Measurements from ENCODE around the gene ZNF638. TPM values are rescaled to one million over a fixed set of nuclear protein-coding genes. Genes with fewer than 3 reads are reported as not detected.
A peak's percentile ranks its signal among the peaks of the same experiment; 100 is the strongest.

The ZNF638 gene
- total and polyA plus RNA-seq, 10 of the 15 experiments (the other 5 are each of a cell fraction or from before 2014, with no cell fraction given), result 37.6 to 133 (median 64.5) TPM

- H3K27ac ChIP-seq (ENCODE audit: control insufficient read depth, insufficient read depth), result no peak overlapping the region
- no peaks in the 10 kb centered on the region for H4K20me1 ChIP-seq (ENCODE audit: control insufficient read depth, insufficient read depth)
- WGBS (ENCODE audit: insufficient coverage, insufficient replicate concordance, low lambda C conversion rate, missing lambda C conversion rate), result 99% methylated on average over 16 of the region's 16 CpGs
- no peak for DNase-seq (ENCODE audit: low read depth, low spot score)
- BruUV-seq (replicated peaks), result no TSS peak
- H3K27me3 ChIP-seq (replicated peaks in 1 of 2; ENCODE audit: control insufficient read depth in 2 of 2, insufficient read depth in 2 of 2, low read length in 1 of 2), result no peaks in the 10 kb centered on the region
- TF ChIP-seq ZBED1 (IDR thresholded peaks at IDR 0.05; ENCODE audit: borderline replicate concordance) (no peak), NR2C1 (IDR thresholded peaks at IDR 0.05) (peak; percentile 83)
- in situ Hi-C loops (cut with MboI), result no loop called here
- peaks cover 5 to 24% of the 10 kb centered on the region in 2 experiments for H3K36me3 ChIP-seq (ENCODE audit: control insufficient read depth in 2 of 2, insufficient read depth in 2 of 2, low read length in 1 of 2)
- FAIRE-seq, result no peak
- no peak overlapping the region for H3K9ac ChIP-seq (ENCODE audit: control insufficient read depth, insufficient read depth, low read length)
- SMC1A ChIA-PET (ENCODE audit: uncharacterized antibody, unreplicated experiment), result interaction anchor here (1.2 kb wide), 1 partner anchor 88 kb away, joined by 3 read pairs; no protein-coding TSS in a partner anchor
- no peak overlapping the region for H2AFZ ChIP-seq (ENCODE audit: control insufficient read depth, low read depth, low read length)
- no peaks in the 10 kb centered on the region for H3K9me3 ChIP-seq (replicated peaks; ENCODE audit: control insufficient read depth, insufficient read depth, low read length)
- CTCF ChIA-PET, result interaction anchor here (1.3 kb wide), 1 partner anchor 122 kb away, joined by 3 read pairs; no protein-coding TSS in a partner anchor
- no peaks in the 10 kb centered on the region for H3K4me1 ChIP-seq (ENCODE audit: control insufficient read depth, insufficient read depth, low read length)
- H3K4me3 ChIP-seq, result no peak overlapping the region
- intact Hi-C loops (cut with micrococcal nuclease; ENCODE audit: unreplicated experiment), result loop anchor here (10.0 kb wide), 1 partner anchor 233 kb away; no protein-coding TSS in a partner anchor
- RAD21 ChIA-PET (ENCODE audit: unreplicated experiment), result no interaction called here
- no peaks in the 10 kb centered on the region for H3K79me2 ChIP-seq (ENCODE audit: control insufficient read depth, insufficient read depth, low read length)
- H3K4me2 ChIP-seq (ENCODE audit: control insufficient read depth, insufficient read depth), result no peak overlapping the region
- POLR2A ChIA-PET, result no interaction called here
- no peak for ATAC-seq
Observed at GRCh38 chr2:71388214-71388613, 56.6 kb downstream of the ZNF638 start.

- Histone ChIP-seq H3K27ac (ENCODE audit: control insufficient read depth, insufficient read depth) (no peak overlapping the region), H3K36me3 (ENCODE audit: control insufficient read depth in 2 of 2, insufficient read depth in 2 of 2, low read length in 1 of 2) (peaks cover 5 to 30% of the 10 kb centered on the region in 2 experiments), H3K4me2 (ENCODE audit: control insufficient read depth, insufficient read depth) (no peak overlapping the region), H4K20me1 (ENCODE audit: control insufficient read depth, insufficient read depth) (no peaks in the 10 kb centered on the region), H3K9me3 (replicated peaks; ENCODE audit: control insufficient read depth, insufficient read depth, low read length) (no peaks in the 10 kb centered on the region), H3K79me2 (ENCODE audit: control insufficient read depth, insufficient read depth, low read length) (no peaks in the 10 kb centered on the region), H3K27me3 (replicated peaks in 1 of 2; ENCODE audit: control insufficient read depth in 2 of 2, insufficient read depth in 2 of 2, low read length in 1 of 2) (no peaks in the 10 kb centered on the region), H3K4me3 (no peak overlapping the region), H3K9ac (ENCODE audit: control insufficient read depth, insufficient read depth, low read length) (no peak overlapping the region), H2AFZ (ENCODE audit: control insufficient read depth, low read depth, low read length) (no peak overlapping the region), H3K4me1 (ENCODE audit: control insufficient read depth, insufficient read depth, low read length) (no peaks in the 10 kb centered on the region)
- ChIA-PET SMC1A (ENCODE audit: uncharacterized antibody, unreplicated experiment) (interaction anchor here (1.1 kb wide), 1 partner anchor 8 kb away, joined by 3 read pairs; no protein-coding TSS in a partner anchor), CTCF (interaction anchor here (0.8 to 1.3 kb wide), 2 partner anchors 90 to 121 kb away, joined by 3 read pairs; no protein-coding TSS in a partner anchor), RAD21 (ENCODE audit: unreplicated experiment) (no interaction called here), POLR2A (no interaction called here)
- in situ Hi-C loops (cut with MboI) (no loop called here), intact Hi-C loops (cut with micrococcal nuclease; ENCODE audit: unreplicated experiment) (loop anchor here (10.0 kb wide), 1 partner anchor 235 kb away; no protein-coding TSS in a partner anchor)
- over 99% methylated on average over 12 of the region's 12 CpGs for WGBS (ENCODE audit: insufficient coverage, insufficient replicate concordance, low lambda C conversion rate, missing lambda C conversion rate)
- DNase-seq (ENCODE audit: low read depth, low spot score), result no peak
- TF ChIP-seq SKIL (IDR thresholded peaks at IDR 0.05; ENCODE audit: low read depth, poor library complexity, severe bottlenecking) (no peak), RELA (IDR thresholded peaks at IDR 0.05; ENCODE audit: borderline replicate concordance, partially characterized antibody) (no peak), TCF3 (IDR thresholded peaks at IDR 0.05; ENCODE audit: borderline replicate concordance, insufficient read depth, low read depth, low read length) (no peak), BRCA1 (IDR thresholded peaks at IDR 0.05; ENCODE audit: low read depth, low read length) (no peak), HDAC2 (IDR thresholded peaks at IDR 0.05) (no peak), NBN (IDR thresholded peaks at IDR 0.05) (no peak)
- no peak for FAIRE-seq
- ATAC-seq, result no peak
- BruUV-seq (replicated peaks), result no TSS peak
Observed at GRCh38 chr2:71389384-71390072, 57.9 kb downstream of the ZNF638 start.

Measured in GM12878 (cell line).